HCT116 (cell line): ENCODE results near the gene HIF1AN.

ENCODE experiments used
- POLR2AphosphoS5 ChIP-seq: IDR thresholded peaks from 2 replicates; pipeline ENCODE4 v1.6.1; 2011; ENCODE audit warnings: mild to moderate bottlenecking, low read depth, low read length, moderate library complexity
- RAD21 ChIP-seq: IDR thresholded peaks from 2 replicates; pipeline ENCODE4 v1.6.1; 2012; ENCODE audit warnings: low read depth, mild to moderate bottlenecking
- SIN3A ChIP-seq: IDR thresholded peaks from 2 replicates; pipeline ENCODE4 v1.6.1; 2012; ENCODE audit warnings: low read depth
- TF ChIP-seq, protein P1 (sequence below), 3 experiments: fragments of 200-600 bp in 1 of 3; sonication (generic) in 1 of 3; IDR thresholded peaks in 2 of 3; conservative IDR thresholded peaks in 1 of 3; 2 replicates each; pipeline ENCODE4 v1.5.1; 2012 to 2017; ENCODE audit warnings: low read depth in 2 of 3, low read length in 2 of 3, antibody characterized with exemption in 1 of 3, borderline replicate concordance in 1 of 3, control low read depth in 1 of 3, mild to moderate bottlenecking in 1 of 3, mixed read lengths in 1 of 3, mixed run types in 1 of 3, moderate library complexity in 1 of 3; ENCODE audit not compliant: insufficient read depth in 1 of 3
- TF ChIP-seq, protein P2 (sequence below): IDR thresholded peaks from 2 replicates; pipeline ENCODE4 v1.6.1; 2012; ENCODE audit warnings: low read depth

DNA sequence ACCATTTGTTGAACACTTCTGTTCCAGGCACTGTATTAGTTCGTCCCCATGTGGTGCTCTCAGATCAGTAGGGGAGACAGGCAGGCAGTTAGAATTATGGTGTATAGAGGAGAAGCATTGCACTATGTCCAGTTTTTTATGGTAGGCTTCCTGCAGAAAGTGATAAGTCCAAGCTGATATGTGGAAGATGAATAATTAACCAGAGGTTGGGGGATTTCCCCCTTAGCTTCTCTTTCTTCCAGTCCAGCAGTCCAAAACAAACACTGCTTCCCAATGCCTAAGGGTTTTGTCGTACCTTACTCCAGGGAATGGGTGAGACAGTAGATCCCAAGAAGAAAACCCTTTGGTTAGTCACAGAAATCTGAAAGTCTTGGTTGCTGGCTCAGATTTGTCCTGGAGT lies 19.2 kb downstream of the HIF1AN start:
- TF ChIP-seq, protein P1, sequence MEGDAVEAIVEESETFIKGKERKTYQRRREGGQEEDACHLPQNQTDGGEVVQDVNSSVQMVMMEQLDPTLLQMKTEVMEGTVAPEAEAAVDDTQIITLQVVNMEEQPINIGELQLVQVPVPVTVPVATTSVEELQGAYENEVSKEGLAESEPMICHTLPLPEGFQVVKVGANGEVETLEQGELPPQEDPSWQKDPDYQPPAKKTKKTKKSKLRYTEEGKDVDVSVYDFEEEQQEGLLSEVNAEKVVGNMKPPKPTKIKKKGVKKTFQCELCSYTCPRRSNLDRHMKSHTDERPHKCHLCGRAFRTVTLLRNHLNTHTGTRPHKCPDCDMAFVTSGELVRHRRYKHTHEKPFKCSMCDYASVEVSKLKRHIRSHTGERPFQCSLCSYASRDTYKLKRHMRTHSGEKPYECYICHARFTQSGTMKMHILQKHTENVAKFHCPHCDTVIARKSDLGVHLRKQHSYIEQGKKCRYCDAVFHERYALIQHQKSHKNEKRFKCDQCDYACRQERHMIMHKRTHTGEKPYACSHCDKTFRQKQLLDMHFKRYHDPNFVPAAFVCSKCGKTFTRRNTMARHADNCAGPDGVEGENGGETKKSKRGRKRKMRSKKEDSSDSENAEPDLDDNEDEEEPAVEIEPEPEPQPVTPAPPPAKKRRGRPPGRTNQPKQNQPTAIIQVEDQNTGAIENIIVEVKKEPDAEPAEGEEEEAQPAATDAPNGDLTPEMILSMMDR (IDR thresholded peaks at IDR 0.05 in 2 of 3, conservative IDR thresholded peaks at IDR 0.05 in 1 of 3; ENCODE audit: borderline replicate concordance in 1 of 3, insufficient read depth in 1 of 3, low read depth in 2 of 3, low read length in 2 of 3) = no peak
- TF ChIP-seq SIN3A (no peak), RAD21 (no peak), POLR2AphosphoS5 (no peak)
- TF ChIP-seq, protein P2, sequence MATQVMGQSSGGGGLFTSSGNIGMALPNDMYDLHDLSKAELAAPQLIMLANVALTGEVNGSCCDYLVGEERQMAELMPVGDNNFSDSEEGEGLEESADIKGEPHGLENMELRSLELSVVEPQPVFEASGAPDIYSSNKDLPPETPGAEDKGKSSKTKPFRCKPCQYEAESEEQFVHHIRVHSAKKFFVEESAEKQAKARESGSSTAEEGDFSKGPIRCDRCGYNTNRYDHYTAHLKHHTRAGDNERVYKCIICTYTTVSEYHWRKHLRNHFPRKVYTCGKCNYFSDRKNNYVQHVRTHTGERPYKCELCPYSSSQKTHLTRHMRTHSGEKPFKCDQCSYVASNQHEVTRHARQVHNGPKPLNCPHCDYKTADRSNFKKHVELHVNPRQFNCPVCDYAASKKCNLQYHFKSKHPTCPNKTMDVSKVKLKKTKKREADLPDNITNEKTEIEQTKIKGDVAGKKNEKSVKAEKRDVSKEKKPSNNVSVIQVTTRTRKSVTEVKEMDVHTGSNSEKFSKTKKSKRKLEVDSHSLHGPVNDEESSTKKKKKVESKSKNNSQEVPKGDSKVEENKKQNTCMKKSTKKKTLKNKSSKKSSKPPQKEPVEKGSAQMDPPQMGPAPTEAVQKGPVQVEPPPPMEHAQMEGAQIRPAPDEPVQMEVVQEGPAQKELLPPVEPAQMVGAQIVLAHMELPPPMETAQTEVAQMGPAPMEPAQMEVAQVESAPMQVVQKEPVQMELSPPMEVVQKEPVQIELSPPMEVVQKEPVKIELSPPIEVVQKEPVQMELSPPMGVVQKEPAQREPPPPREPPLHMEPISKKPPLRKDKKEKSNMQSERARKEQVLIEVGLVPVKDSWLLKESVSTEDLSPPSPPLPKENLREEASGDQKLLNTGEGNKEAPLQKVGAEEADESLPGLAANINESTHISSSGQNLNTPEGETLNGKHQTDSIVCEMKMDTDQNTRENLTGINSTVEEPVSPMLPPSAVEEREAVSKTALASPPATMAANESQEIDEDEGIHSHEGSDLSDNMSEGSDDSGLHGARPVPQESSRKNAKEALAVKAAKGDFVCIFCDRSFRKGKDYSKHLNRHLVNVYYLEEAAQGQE = no peak
